ENCODE data around the gene CD82. TPM values are rescaled to one million over a fixed set of nuclear protein-coding genes. Genes with fewer than 3 reads are reported as not detected.

CD82 gene
- total RNA-seq, 1 donor from 2014 or later: 4.8 TPM

DNA sequence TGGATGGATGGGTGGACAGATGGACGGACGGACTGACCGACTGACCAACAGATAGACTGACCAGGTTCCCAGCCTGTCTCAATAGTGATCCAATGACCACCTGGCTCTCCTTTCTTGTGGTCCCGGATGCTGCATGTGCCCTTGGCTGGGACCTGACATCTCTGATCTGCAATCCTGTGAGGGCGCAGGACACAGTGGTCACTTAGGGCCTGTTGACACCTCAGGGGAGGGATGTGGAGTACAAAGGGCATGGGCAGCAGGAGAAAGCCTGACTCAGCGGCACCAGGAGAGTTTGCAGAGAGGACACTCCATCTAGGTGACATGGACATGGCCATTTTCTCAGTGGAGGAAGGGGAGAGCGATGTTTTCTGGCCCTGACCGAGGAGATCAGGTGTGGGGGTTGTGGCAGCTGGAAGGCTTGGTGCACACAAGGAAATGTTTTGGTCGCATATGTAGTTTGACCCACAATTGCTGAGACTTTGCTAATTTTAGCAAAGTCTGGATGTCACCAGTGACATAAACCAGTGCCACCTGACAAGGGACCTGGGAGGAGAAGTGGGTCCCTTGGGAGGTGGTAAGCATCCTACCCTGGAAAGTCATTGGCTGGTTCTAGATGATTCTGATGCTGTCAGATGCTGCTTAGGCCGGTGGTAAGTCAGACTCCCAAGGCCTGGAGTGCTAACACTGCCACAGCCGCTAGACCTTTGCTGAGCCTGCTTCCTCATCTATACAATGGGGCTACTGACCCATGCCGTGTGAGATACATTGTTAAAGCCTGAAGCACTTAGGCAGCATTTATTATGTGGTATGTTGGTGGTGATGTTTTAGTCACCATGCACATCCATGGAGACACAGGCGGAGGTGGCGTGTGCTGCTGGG lies 50.7 kb downstream of the CD82 start:
- DNase-seq (ENCODE audit: low read depth in 2 of 2): no peak

DNA sequence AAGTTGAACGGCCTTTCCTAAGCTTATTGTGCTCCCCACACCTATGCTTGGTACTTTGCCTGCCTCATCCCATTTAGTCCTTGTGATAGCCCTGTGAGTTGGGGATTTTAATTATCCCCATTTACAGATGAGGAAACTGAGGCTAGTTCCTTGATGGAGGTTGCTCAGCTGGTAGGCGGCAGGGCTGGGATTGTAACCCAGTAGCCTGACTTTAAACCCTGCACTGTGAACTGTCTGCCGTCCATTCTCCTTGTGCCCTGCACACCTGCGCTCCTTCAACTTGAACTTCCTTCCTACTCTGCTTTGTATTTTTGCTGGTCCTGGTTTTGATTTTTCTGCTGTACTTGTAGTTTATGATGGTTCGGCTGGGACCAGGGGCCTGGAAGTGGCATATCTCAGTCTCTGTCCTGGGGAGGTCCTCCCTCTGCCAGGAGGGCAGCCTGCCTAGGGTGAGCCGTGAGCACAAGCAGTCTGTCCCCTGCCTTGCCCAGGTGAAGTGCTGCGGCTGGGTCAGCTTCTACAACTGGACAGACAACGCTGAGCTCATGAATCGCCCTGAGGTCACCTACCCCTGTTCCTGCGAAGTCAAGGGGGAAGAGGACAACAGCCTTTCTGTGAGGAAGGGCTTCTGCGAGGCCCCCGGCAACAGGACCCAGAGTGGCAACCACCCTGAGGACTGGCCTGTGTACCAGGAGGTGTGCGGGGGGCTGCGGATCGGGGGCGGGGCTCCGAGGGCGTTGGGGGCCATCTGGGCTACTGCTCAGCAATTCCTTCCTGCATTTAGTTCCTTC lies 52.4 kb downstream of the CD82 start:
- DNase-seq (ENCODE audit: low read depth in 2 of 2): no peak

DNA sequence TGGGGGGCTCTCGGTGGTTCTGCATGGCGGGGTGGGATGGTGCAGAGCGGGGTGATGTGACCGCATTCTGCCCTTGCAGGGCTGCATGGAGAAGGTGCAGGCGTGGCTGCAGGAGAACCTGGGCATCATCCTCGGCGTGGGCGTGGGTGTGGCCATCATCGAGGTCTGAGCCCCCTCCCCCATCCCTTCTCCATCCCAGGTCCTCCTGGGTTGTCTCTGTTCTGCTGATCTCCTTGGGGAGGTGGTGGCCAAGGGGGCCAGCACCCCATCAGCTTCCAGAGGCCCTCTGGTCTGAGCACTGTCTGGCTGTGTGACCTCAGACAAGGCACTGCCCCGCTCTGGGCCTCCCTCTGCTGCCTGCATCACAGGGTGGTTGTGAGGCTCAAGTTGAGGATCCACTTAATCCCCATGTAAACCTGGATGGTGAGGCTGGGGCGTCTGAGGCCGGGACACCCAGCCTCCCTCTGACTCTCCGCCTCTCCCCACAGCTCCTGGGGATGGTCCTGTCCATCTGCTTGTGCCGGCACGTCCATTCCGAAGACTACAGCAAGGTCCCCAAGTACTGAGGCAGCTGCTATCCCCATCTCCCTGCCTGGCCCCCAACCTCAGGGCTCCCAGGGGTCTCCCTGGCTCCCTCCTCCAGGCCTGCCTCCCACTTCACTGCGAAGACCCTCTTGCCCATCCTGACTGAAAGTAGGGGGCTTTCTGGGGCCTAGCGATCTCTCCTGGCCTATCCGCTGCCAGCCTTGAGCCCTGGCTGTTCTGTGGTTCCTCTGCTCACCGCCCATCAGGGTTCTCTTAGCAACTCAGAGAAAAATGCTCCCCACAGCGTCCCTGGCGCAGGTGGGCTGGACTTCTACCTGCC lies 53.3 kb downstream of the CD82 start:
- DNase-seq (ENCODE audit: low read depth in 2 of 2): no peak

DNA sequence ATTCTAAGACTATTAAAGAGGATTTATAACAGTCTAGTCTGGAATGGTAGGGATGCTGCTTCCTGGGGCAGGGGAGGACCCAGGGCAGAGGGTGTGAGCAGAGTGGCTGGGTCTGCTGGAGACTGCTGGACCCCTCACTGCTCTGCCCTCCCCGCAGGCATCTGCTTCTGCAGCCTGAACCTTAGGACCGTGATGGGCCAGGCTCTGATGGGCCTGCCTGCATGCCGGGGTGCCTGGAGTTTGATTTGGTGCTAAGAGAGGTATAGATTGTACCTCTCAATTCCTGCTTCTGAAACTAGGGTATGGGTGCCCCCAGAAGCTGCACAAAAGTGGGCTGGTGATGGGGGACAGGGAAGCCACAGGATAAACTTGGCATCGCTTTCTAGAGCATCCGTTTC lies 54.9 kb downstream of the CD82 start:
- no peak for DNase-seq (ENCODE audit: low read depth in 2 of 2)

GRCh38 chr11:44621140-44621681 lies 55.7 kb downstream of the CD82 start:
- DNase-seq (ENCODE audit: low read depth in 2 of 2): peak; percentile 64 to 75

- DNase-seq (ENCODE audit: low read depth in 2 of 2): no peak
Observed at GRCh38 chr11:44621784-44622183, 56.3 kb downstream of the CD82 start.

- no peak for DNase-seq (ENCODE audit: low read depth in 2 of 2)
Observed at GRCh38 chr11:44622190-44622650, 56.8 kb downstream of the CD82 start.

- DNase-seq (ENCODE audit: low read depth in 2 of 2): no peak
Observed at GRCh38 chr11:44622721-44623258, 57.3 kb downstream of the CD82 start.

- DNase-seq (ENCODE audit: low read depth in 2 of 2): peak; percentile 75 to 94
Observed at GRCh38 chr11:44623341-44623730, 57.9 kb downstream of the CD82 start.

DNA sequence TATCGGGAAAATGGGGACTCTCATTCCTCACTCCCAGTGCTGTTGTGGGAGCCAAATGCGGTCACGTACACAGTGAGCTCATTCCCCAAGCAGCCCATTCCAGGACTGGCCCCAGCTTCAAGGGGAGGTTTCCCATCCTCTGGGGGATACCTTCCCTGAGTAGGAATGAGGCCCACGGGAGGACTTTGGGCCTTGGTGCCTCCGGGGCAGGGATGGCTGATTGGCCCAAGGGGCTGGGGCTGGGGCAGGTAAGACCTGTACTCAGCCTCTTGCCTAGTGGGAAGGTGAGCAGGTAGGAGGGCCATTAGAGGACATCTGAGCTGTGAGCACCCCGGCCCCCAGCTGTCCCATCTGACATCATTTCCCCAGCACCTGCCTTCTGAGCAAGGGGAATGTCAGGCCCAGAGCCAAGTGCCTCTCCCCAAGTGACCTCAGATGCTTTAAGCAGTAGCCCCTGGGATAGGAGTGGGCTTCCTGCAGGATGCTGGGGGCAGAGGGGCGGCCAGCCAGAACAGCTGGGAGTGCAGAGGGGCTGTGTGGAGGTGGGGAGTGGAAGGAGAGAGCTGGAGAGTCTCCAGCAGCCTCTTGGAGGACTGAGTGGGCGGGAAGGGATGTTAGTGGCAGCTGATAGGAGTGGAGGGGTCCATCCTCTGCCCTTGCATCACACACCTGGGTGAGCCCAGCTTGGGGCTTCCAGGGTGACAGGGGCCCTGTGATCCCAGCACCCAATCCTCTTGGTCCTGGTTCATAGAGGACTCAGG lies 58.4 kb downstream of the CD82 start:
- peak; percentile 42 to 57 for DNase-seq (ENCODE audit: low read depth in 2 of 2)

DNA sequence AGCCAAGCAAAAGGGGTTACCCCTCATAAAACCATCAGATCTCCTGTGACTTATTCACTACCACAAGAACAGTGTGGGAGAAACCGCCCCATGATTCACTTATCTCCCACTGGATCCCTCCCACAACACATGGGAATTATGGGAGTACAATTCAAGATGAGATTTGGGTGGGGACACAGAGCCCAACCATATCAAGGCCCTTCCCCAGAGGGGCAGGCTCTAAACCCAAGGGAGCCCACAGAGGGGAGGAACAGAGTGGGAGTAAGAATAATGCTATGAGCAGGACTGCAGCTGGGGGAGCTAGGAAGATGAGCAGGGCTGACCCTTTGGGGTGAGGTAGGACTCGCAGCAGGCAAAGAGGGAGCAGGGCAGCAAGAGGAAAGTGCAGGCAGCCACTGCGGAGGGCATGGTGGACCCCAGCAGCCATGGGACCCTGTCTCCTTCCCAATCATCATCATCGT lies 59.3 kb downstream of the CD82 start:
- DNase-seq (ENCODE audit: low read depth in 2 of 2): no peak

GRCh38 chr11:44625759-44626523 lies 60.5 kb downstream of the CD82 start:
- DNase-seq (ENCODE audit: low read depth in 2 of 2): peak in 1 of 2 donors; percentile 91

GRCh38 chr11:44626645-44627044 lies 61.2 kb downstream of the CD82 start:
- DNase-seq (ENCODE audit: low read depth in 2 of 2): no peak

GRCh38 chr11:44627165-44627789 lies 61.8 kb downstream of the CD82 start:
- no peak for DNase-seq (ENCODE audit: low read depth in 2 of 2)

DNA sequence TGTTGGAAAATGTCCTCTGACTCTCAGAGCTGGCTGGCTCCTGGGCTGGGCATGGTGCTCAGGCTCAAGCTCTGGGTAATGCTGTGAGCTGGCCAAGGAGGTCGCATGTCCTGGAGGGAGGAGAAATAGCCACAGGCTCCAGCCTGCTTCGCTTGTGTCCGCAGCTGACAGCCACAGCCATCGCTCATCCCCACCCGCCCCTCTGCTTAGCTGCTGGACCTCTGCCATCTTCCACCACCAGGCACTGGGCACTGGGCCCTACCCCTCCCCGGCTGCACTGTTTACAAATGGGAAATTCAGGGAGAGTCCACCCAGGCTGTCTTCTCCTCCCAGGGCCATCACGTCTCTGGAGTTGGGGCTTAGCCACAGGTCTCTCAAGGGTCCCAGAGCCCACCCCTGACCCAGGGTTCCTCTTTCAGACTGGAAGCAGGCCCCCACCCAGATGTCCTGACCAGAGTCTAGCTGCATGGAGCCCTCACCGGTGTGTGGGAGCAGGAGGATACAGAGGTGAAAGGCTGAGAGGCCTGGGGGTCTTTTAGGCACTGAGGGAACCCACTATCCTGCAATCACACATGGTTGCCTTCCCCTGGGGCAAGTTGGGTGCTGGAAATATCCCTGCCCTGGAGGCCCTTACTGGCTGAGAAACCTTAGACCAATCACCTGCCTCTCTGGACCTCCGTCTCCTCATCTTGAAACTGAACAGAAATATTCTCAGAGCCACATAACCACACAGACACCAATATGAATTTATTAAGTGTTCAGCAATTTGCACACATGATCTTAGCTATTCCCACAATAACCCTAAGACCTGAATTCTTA lies 62.7 kb downstream of the CD82 start:
- DNase-seq (ENCODE audit: low read depth in 2 of 2): peak; percentile 62 to 88

GRCh38 chr11:44628730-44629700 lies 63.6 kb downstream of the CD82 start:
- DNase-seq (ENCODE audit: low read depth in 2 of 2): no peak

Data from lung microvascular endothelial cell (primary cell).